Testis (tissue), 3 donors: ENCODE data around the gene OCLN. TPM values are rescaled to one million over a fixed set of nuclear protein-coding genes. Genes with fewer than 3 reads are reported as not detected.
"Not testable (repeated sequence)": the region's sequence is repeated elsewhere in the genome, so short reads cannot be mapped to it uniquely, and the experiment has no call there.

ENCODE experiments used
- DNase-seq: peaks from one replicate; pipeline ENCODE4 v3.0.0-alpha.2; 2019
- H3K27ac ChIP-seq, 2 donors: fragments of 200-600 bp; sonication (generic); one replicate each; pipeline ENCODE4 v1.5.1; 2019
- H3K27me3 ChIP-seq: fragments of 200-600 bp; sonication (generic); one replicate; pipeline ENCODE4 v1.5.1; 2019
- H3K36me3 ChIP-seq: fragments of 200-600 bp; sonication (generic); one replicate; pipeline ENCODE4 v1.5.1; 2017; ENCODE audit warnings: low read depth; ENCODE audit errors: missing control alignments
- H3K4me1 ChIP-seq: fragments of 200-600 bp; sonication (generic); one replicate; pipeline ENCODE4 v1.5.1; 2019
- H3K4me3 ChIP-seq, 2 donors: fragments of 200-600 bp; sonication (generic); one replicate each; pipeline ENCODE4 v1.5.1; 2017 to 2019
- H3K9me3 ChIP-seq: fragments of 200-600 bp; sonication (generic); one replicate; pipeline ENCODE4 v1.5.1; 2017
- CTCF ChIP-seq, 3 experiments: fragments of 450-650 bp in 2 of 3; fragments of 200-600 bp in 1 of 3; sonication (generic) in 1 of 3; IDR thresholded peaks; one replicate each; pipeline ENCODE4 v1.5.1; 2016 to 2019; ENCODE audit warnings: antibody characterized with exemption in 3 of 3, mild to moderate bottlenecking in 2 of 3, moderate library complexity in 1 of 3
- POLR2A ChIP-seq: fragments of 450-650 bp; IDR thresholded peaks from one replicate; pipeline ENCODE4 v1.6.1; 2017; ENCODE audit warnings: antibody characterized with exemption, mild to moderate bottlenecking, moderate library complexity
- WGBS, 2 donors: methylation state at CpG; one replicate each; pipeline ENCODE4 v1.1.5; 2018; 5-methylcytosine and 5-hydroxymethylcytosine counted together
- intact Hi-C: fragments of 100-400 bp; cut with DNase I; formaldehyde crosslinking; loops from one replicate; pipeline ENCODE4 v1.15.1; 2023; ENCODE audit warnings: low total_unique reads
- polyA plus RNA-seq: library from polyadenylated mRNA; stranded (reverse); fragments of 350-450 nt; fragmentation: Illumina TruSeq; extraction: RNeasy Lipid Tissue Mini Kit (QIAGEN cat#74804); gene quantifications from one replicate; pipeline ENCODE4 v1.2.3, GENCODE V29; 2014; ENCODE audit warnings: low read depth, low replicate concordance; ENCODE audit not compliant: insufficient read depth
- total RNA-seq, 2 donors: library from RNA; depleted of rRNA; stranded (reverse); fragments of >200 nt; gene quantifications; one replicate each; pipeline ENCODE4 v1.2.3, GENCODE V29; 2016

OCLN gene
- total and polyA plus RNA-seq, 3 donors from 2014 or later, result 9.2 to 16.0 (median 14.9) TPM

DNA sequence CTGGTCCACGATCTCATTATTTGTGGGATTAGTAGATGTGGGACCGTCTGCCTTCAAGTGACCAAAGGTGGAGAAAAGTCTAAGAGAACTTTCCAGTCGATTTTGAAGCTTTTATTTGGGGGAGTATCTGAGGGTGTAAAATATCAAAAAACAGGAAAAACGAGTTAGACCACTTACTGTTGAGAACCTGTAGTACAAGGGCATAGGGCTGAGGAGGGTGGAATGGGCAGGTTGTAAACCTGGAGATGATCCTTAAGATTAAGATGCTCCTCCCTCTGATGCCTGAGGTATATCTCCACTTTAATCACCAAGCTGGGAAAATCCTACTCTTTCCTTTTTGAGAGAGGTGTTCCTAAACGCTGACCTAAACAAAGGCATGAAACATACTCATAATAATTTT lies 35.4 kb downstream of the OCLN start:
- Histone ChIP-seq H3K36me3 (no peaks in the 10 kb centered on the region), H3K27ac (no peak overlapping the region), H3K4me1 (no peaks in the 10 kb centered on the region), H3K4me3 (no peak overlapping the region), H3K9me3 (no peaks in the 10 kb centered on the region), H3K27me3 (no peaks in the 10 kb centered on the region)
- WGBS, 2 donors, result 72 to 74% methylated on average over 5 of the region's 5 CpGs
- intact Hi-C loops, result no loop called here
- no peak for DNase-seq
- TF ChIP-seq POLR2A (no peak), CTCF (IDR thresholded peaks at IDR 0.05) (no peak)

- Histone ChIP-seq H3K4me3 (no peak overlapping the region), H3K27ac (no peak overlapping the region), H3K27me3 (no peaks in the 10 kb centered on the region), H3K4me1 (no peaks in the 10 kb centered on the region), H3K36me3 (no peaks in the 10 kb centered on the region), H3K9me3 (no peaks in the 10 kb centered on the region)
- TF ChIP-seq POLR2A (no peak), CTCF (IDR thresholded peaks at IDR 0.05) (no peak)
- WGBS, 2 donors, result 88 to 91% methylated on average over 4 of the region's 4 CpGs
- no peak for DNase-seq
- intact Hi-C loops, result no loop called here
Measured at GRCh38 chr5:69528609-69529008, 36.0 kb downstream of the OCLN start.

- Histone ChIP-seq H3K4me3 (no peak overlapping the region), H3K9me3 (no peaks in the 10 kb centered on the region), H3K4me1 (no peaks in the 10 kb centered on the region), H3K27me3 (no peaks in the 10 kb centered on the region), H3K27ac (no peak overlapping the region), H3K36me3 (no peaks in the 10 kb centered on the region)
- WGBS, 2 donors, result 64 to 65% methylated on average over 7 of the region's 7 CpGs
- no peak for TF ChIP-seq CTCF (IDR thresholded peaks at IDR 0.05)
- no peak for TF ChIP-seq POLR2A
- intact Hi-C loops, result no loop called here
- DNase-seq, result no peak
Measured at GRCh38 chr5:69530561-69531405, 38.2 kb downstream of the OCLN start.

- H3K9me3 ChIP-seq, result no peaks in the 10 kb centered on the region
Measured at GRCh38 chr5:69531406-69531801, 38.8 kb downstream of the OCLN start.

DNA sequence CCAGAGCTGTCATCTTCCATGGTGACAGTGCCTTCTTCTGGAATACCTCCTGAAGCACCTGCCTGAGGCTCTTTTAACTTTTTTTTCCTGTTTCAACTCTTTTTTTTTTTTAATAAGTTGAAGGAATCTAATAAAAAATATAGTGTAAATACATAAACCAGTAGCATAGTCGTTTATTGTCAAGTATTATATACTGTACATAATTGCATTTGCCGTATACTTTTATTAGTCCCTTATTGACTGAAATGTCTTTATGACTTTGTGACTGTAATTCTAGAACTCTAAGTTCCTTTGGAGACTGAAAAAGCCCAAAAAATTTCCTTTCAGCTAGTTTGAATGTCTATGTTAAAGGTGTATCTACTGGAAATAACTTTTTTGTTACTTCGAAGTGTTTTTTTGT lies 45.3 kb downstream of the OCLN start:
- intact Hi-C loops, DNase-seq, H3K4me1 ChIP-seq, H3K9me3 ChIP-seq, H3K36me3 ChIP-seq, H3K4me3 ChIP-seq, H3K27ac ChIP-seq, H3K27me3 ChIP-seq: not testable (repeated sequence)
- WGBS, 2 donors, result 90 to 93% methylated on average over 2 to 3 of the region's 3 CpGs

More at GRCh38 chr5:69531406-69531801, 38.8 kb downstream of the OCLN start:
- WGBS, 2 donors, result 25 to 45% methylated on average over 3 of the region's 3 CpGs
- Histone ChIP-seq H3K4me1 (no peaks in the 10 kb centered on the region), H3K27ac (no peak overlapping the region), H3K27me3 (no peaks in the 10 kb centered on the region), H3K36me3 (no peaks in the 10 kb centered on the region), H3K4me3 (no peak overlapping the region)
- intact Hi-C loops, result no loop called here
- TF ChIP-seq CTCF (IDR thresholded peaks at IDR 0.05) (no peak), POLR2A (no peak)
- DNase-seq, result no peak

- H3K36me3 ChIP-seq, H3K4me3 ChIP-seq, H3K27me3 ChIP-seq, intact Hi-C loops, H3K9me3 ChIP-seq, H3K27ac ChIP-seq, DNase-seq, H3K4me1 ChIP-seq: not testable (repeated sequence)
- 80% methylated on average over 2 of the region's 2 CpGs; no CpG with 5 or more reads in 1 of the 2 donors for WGBS, 2 donors
Measured at GRCh38 chr5:69538735-69539134, 46.1 kb downstream of the OCLN start.

DNA sequence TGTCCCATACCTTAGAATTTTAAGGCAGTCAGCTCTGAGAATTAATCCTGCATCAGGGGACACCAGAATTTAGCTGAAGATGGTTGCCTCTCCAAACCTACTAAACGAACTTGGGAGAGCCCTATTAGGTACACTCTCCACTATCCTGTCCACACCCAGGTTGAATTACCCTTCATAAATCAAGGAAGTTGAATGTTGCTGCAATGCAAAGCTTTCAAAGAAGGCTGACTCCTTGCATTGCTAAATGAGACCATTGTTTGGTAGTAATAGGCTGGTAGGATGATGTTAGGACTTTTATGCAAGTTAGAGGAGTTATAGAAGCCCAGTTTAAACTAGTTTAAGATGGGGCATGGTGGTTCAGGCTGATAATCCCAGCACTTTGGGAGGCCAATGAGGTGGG lies 48.8 kb downstream of the OCLN start:
- H3K9me3 ChIP-seq, H3K36me3 ChIP-seq, H3K27ac ChIP-seq, H3K4me1 ChIP-seq, intact Hi-C loops, H3K4me3 ChIP-seq, H3K27me3 ChIP-seq, DNase-seq: not testable (repeated sequence)
- no CpG with 5 or more reads among the region's 1 CpG for WGBS, 2 donors

DNA sequence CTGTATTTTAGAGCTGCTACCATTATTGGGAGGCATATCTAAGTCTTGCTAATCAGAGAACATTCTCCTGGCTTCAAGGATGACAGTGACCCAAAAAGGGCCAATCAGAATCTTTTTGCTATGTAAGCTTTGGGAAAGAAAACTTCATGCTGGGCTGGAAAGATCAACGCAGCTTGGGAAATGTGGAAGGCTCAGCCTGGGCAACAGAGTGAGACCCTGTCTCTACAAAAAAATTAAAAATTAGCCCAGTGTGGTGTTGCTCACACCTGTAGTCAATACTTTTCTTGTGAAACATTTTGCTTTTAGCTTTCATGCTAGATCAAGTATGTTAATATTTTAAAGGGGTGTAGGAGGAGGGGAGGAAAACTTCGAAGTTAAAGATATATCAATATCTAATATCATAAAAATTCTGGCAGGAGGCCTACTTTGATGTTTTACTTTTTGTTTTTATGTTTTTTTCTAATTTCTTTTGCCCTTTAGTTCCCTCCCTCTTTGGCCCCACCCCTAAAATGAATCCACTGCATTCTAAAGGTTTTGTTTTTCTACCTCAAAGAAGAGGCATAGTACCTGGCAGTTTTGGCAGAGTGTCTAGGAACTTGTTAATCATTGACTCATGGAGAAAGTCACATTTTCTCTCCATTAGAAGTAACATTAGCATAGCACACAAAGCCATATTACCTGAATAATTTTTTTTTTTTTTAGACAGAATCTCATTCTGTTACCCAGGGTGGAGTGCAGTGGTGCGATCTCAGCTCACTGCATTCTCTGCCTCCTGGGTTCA lies 50.4 kb downstream of the OCLN start:
- intact Hi-C loops, H3K27ac ChIP-seq, DNase-seq, H3K4me3 ChIP-seq, H3K36me3 ChIP-seq, H3K9me3 ChIP-seq, H3K27me3 ChIP-seq, H3K4me1 ChIP-seq: not testable (repeated sequence)
- WGBS, 2 donors, result no CpG with 5 or more reads among the region's 3 CpGs
